HCT116 (cell line): Measurements from ENCODE around the gene SYNE1. TPM values are rescaled to one million over a fixed set of nuclear protein-coding genes. Genes with fewer than 3 reads are reported as not detected.

ENCODE experiments used
- ATAC-seq: fragments of 200-7000 bp; cut with Tn5 transposase; 2 replicates; pipeline ENCODE4 v1.9.1; 2020; ENCODE audit warnings: mild to moderate bottlenecking, moderate library complexity
- BruUV-seq: library from RNA; stranded (reverse); fragments of 400-500 nt; replicated peaks from 2 replicates; lab custom pipeline; 2021; lab: Mats Ljungman, UMichigan
- CTCF ChIA-PET: fragments of 300-600 bp; sonication (Branson Sonifier 250); formaldehyde crosslinking; loops from one replicate; lab custom pipeline; 2021; ENCODE audit warnings: antibody characterized with exemption; lab: Charles Lee
- POLR2A ChIA-PET: fragments of 300-600, 350-600 bp; sonication (Branson Sonifier 250); formaldehyde crosslinking; loops from one replicate; lab custom pipeline; 2021; ENCODE audit warnings: antibody characterized with exemption; lab: Charles Lee
- RAD21 ChIA-PET, 2 experiments: fragments of 300-600 bp; sonication (Branson Sonifier 250); formaldehyde crosslinking; loops; one replicate each; lab custom pipeline; 2023; ENCODE audit warnings: low total read pairs in 2 of 2; ENCODE audit not compliant: uncharacterized antibody in 2 of 2, unreplicated experiment in 2 of 2, low non-redundant PET in 1 of 2; lab: Charles Lee
- DNase-seq: peaks from one replicate; pipeline ENCODE4 v3.0.0-alpha.2; 2010; ENCODE audit warnings: low read depth, low spot score
- H2AFZ ChIP-seq: fragments of 200-600 bp; shearing (Covaris generic), sonication (generic); 2 replicates; pipeline ENCODE4 v1.6.1; 2017; ENCODE audit warnings: low read depth, mixed run types, mixed read lengths, antibody characterized with exemption, low read length; ENCODE audit not compliant: poor library complexity, severe bottlenecking
- H3K27ac ChIP-seq: 2 replicates; pipeline ENCODE4 v1.5.1; 2012; ENCODE audit warnings: low read depth, low read length
- H3K27me3 ChIP-seq: fragments of 200-600 bp; sonication (generic); 2 replicates; pipeline ENCODE4 v1.6.1; 2016; ENCODE audit warnings: mixed run types, low read length, mixed read lengths; ENCODE audit not compliant: insufficient read depth
- H3K36me3 ChIP-seq, 2 experiments: fragments of 200-500 bp in 1 of 2; fragments of 200-600 bp in 1 of 2; sonication (Bioruptor generic) in 1 of 2; sonication (generic) in 1 of 2; 2 replicates each; pipeline versions ENCODE4 v1.5.1 to v1.6.1; 2014 to 2016; ENCODE audit warnings: low read length in 2 of 2, inconsistent platforms in 1 of 2, mixed read lengths in 1 of 2, mixed run types in 1 of 2; ENCODE audit not compliant: insufficient read depth in 2 of 2, control insufficient read depth in 1 of 2
- H3K4me1 ChIP-seq, 2 experiments: fragments of 200-600 bp in 1 of 2; sonication (generic) in 1 of 2; 2 replicates each; pipeline versions ENCODE4 v1.5.1 to v1.6.1; 2012 to 2017; ENCODE audit warnings: low read length in 2 of 2, inconsistent platforms in 1 of 2, mild to moderate bottlenecking in 1 of 2, mixed read lengths in 1 of 2, mixed run types in 1 of 2, moderate library complexity in 1 of 2; ENCODE audit not compliant: insufficient read depth in 2 of 2, control insufficient read depth in 1 of 2
- H3K4me2 ChIP-seq: fragments of 200-600 bp; sonication (generic); 2 replicates; pipeline ENCODE4 v1.6.1; 2017; ENCODE audit warnings: mixed run types, low read length, mixed read lengths
- H3K4me3 ChIP-seq, 2 experiments: fragments of 200-600 bp in 1 of 2; sonication (generic) in 1 of 2; replicated peaks in 1 of 2; 2 replicates each; pipeline ENCODE4 v1.5.1; 2011 to 2016; ENCODE audit warnings: low read length in 2 of 2, control low read depth in 1 of 2, low read depth in 1 of 2, mild to moderate bottlenecking in 1 of 2, mixed read lengths in 1 of 2, mixed run types in 1 of 2
- H3K79me2 ChIP-seq: fragments of 200-600 bp; sonication (generic); 2 replicates; pipeline ENCODE4 v1.6.1; 2017; ENCODE audit warnings: mild to moderate bottlenecking, mixed run types, low read length, moderate library complexity, mixed read lengths; ENCODE audit not compliant: insufficient read depth
- H3K9ac ChIP-seq: fragments of 200-600 bp; sonication (generic); 2 replicates; pipeline ENCODE4 v1.6.1; 2016; ENCODE audit warnings: low read length, mixed read lengths
- H3K9me2 ChIP-seq: fragments of 200-600 bp; sonication (generic), shearing (Covaris generic); 2 replicates; pipeline ENCODE4 v1.6.1; 2017; ENCODE audit warnings: mixed run types, mild to moderate bottlenecking, moderate library complexity; ENCODE audit not compliant: insufficient read depth
- H3K9me3 ChIP-seq, 2 experiments: fragments of 200-500 bp in 1 of 2; fragments of 200-600 bp in 1 of 2; sonication (Bioruptor generic) in 1 of 2; sonication (generic) in 1 of 2; 2 replicates each; pipeline ENCODE4 v1.6.1; 2014 to 2017; ENCODE audit warnings: low read length in 2 of 2, mixed read lengths in 2 of 2, inconsistent platforms in 1 of 2, low read depth in 1 of 2, mild to moderate bottlenecking in 1 of 2, mixed run types in 1 of 2, moderate library complexity in 1 of 2; ENCODE audit not compliant: control insufficient read depth in 1 of 2, insufficient read depth in 1 of 2
- H4K20me1 ChIP-seq: fragments of 200-600 bp; sonication (generic), shearing (Covaris generic); 2 replicates; pipeline ENCODE4 v1.6.1; 2017; ENCODE audit warnings: mixed run types, mild to moderate bottlenecking, moderate library complexity; ENCODE audit not compliant: insufficient read depth
- CEBPB ChIP-seq: IDR thresholded peaks from 2 replicates; pipeline ENCODE4 v1.6.1; 2012; ENCODE audit warnings: low read depth
- EGR1 ChIP-seq: IDR thresholded peaks from 2 replicates; pipeline ENCODE4 v1.6.1; 2012; ENCODE audit warnings: low read depth
- ELF1 ChIP-seq: IDR thresholded peaks from 2 replicates; pipeline ENCODE4 v1.6.1; 2012; ENCODE audit warnings: low read depth, borderline replicate concordance
- FOSL1 ChIP-seq: IDR thresholded peaks from 2 replicates; pipeline ENCODE4 v1.6.1; 2012; ENCODE audit warnings: low read depth
- JUND ChIP-seq: IDR thresholded peaks from 2 replicates; pipeline ENCODE4 v1.6.1; 2012
- POLR2A ChIP-seq: IDR thresholded peaks from 2 replicates; pipeline ENCODE4 v1.7.0; 2011; ENCODE audit warnings: borderline replicate concordance; ENCODE audit not compliant: insufficient read depth, insufficient read length; ENCODE audit errors: extremely low read depth
- YY1 ChIP-seq: IDR thresholded peaks from 2 replicates; pipeline ENCODE4 v1.6.1; 2011; ENCODE audit warnings: low read length, low read depth, moderate library complexity, mild to moderate bottlenecking; ENCODE audit not compliant: insufficient replicate concordance; ENCODE audit errors: extremely low read depth
- ZFX ChIP-seq: fragments of 450-650 bp; IDR thresholded peaks from 2 replicates; pipeline ENCODE4 v1.6.1; 2017
- ZNF274 ChIP-seq: fragments of 200-500 bp; sonication (Bioruptor generic); IDR thresholded peaks from 2 replicates; pipeline ENCODE4 v1.6.1; 2014; ENCODE audit warnings: mild to moderate bottlenecking, low read depth, low read length, inconsistent platforms
- intact Hi-C: fragments of 100-400 bp; cut with micrococcal nuclease; formaldehyde crosslinking; loops from 2 replicates; pipeline ENCODE4 v1.10.0; 2022
- total RNA-seq: library from RNA; stranded (reverse); gene quantifications from one replicate; pipeline ENCODE4 v1.2.1, GENCODE V29; 2021; ENCODE audit not compliant: unreplicated experiment

The SYNE1 gene
- total RNA-seq, 1 experiment from 2014 or later = 5.4 TPM

DNA sequence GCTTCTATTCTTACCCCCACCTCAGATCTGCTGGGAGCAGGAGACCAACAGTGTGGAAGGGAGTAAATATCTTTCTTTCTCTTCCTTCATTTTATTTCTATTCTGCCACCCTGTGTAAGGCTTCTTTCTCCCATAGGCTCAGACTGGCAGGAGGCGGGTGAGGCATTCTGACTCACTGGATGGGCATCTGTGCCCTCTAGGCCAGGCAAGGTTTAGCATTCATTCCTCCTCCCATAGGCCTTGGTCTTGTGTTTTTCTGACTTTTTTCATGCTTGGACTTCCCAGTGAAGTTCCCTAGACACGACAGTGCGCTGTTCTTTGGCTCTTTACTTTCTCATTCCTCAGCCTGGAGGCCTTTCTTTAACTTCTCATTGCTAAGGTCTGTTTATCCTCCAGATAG lies 235.2 kb downstream of the SYNE1 start:
- peak overlapping the region; percentile 40 for H2AFZ ChIP-seq
- intact Hi-C loops = no loop called here
- no peaks in the 10 kb centered on the region for H3K9me3 ChIP-seq
- ATAC-seq = peak; percentile 100
- no peaks in the 10 kb centered on the region for H3K9me2 ChIP-seq
- no peak overlapping the region for H3K4me3 ChIP-seq
- H3K9ac ChIP-seq = no peak overlapping the region
- POLR2A ChIA-PET = no interaction called here
- H3K4me1 ChIP-seq = peaks cover 5 to 16% of the 10 kb centered on the region in 2 experiments
- H4K20me1 ChIP-seq = no peaks in the 10 kb centered on the region
- DNase-seq = peak; percentile 29
- TF ChIP-seq ELF1 (no peak), FOSL1 (peak; percentile 61), ZFX (peak; percentile 12; the same call in 1 of the 2 replicates), POLR2A (no peak), JUND (peak; percentile 36; the same call in 1 of the 2 replicates)
- H3K36me3 ChIP-seq = no peaks in the 10 kb centered on the region
- no peak overlapping the region for H3K27ac ChIP-seq
- RAD21 ChIA-PET = no interaction called here
- no TSS peak for BruUV-seq
- CTCF ChIA-PET = no interaction called here
- no peaks in the 10 kb centered on the region for H3K79me2 ChIP-seq
- H3K4me2 ChIP-seq = peak overlapping the region; percentile 60
- no peaks in the 10 kb centered on the region for H3K27me3 ChIP-seq

DNA sequence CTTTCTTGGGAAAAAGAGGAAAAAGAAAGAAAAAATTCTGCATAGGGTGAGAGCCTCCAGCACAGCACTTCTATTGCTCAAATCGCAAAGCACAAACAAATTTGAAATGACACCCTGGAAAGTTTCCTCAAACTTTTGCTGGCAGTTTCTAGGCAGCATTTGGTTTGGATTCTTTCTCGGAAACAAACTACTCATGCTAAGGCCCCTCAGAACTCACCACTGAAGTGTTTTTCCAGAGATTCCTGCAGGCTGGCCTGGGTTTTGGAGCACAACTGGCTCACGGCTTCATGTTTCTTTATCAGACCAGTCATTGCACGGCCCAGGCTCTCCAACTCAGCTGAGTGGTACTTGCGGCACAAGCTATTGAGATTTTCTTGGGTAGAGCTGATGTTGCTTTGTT lies 237.8 kb downstream of the SYNE1 start:
- Histone ChIP-seq H2AFZ (no peak overlapping the region), H3K9me2 (no peaks in the 10 kb centered on the region), H3K4me1 (peaks cover 5 to 16% of the 10 kb centered on the region in 2 experiments), H3K4me2 (no peak overlapping the region), H4K20me1 (no peaks in the 10 kb centered on the region), H3K36me3 (no peaks in the 10 kb centered on the region), H3K79me2 (no peaks in the 10 kb centered on the region), H3K9ac (no peak overlapping the region), H3K27me3 (no peaks in the 10 kb centered on the region), H3K9me3 (no peaks in the 10 kb centered on the region), H3K4me3 (no peak overlapping the region), H3K27ac (no peak overlapping the region)
- intact Hi-C loops = no loop called here
- TF ChIP-seq YY1 = no peak
- no peak for TF ChIP-seq CEBPB
- TF ChIP-seq EGR1 = no peak
- TF ChIP-seq ZNF274 = no peak
- no peak for DNase-seq
- no peak for ATAC-seq
- POLR2A ChIA-PET = no interaction called here
- CTCF ChIA-PET = no interaction called here
- RAD21 ChIA-PET = no interaction called here
- no TSS peak for BruUV-seq
